Transverse colon (tissue), 4 donors: ENCODE data around the gene SPP1. TPM values are rescaled to one million over a fixed set of nuclear protein-coding genes. Genes with fewer than 3 reads are reported as not detected.
"Not testable (repeated sequence)": the region's sequence is repeated elsewhere in the genome, so short reads cannot be mapped to it uniquely, and the experiment has no call there.

Experiments
- DNase-seq: peaks from one replicate; pipeline ENCODE4 v3.0.0-alpha.2; 2019
- H3K27ac ChIP-seq, 4 donors: fragments of 200-600 bp; sonication (generic); 2 replicates each; pipeline ENCODE4 v1.5.1; 2016 to 2018; ENCODE audit warnings: inconsistent platforms in 4 of 4
- H3K27me3 ChIP-seq: fragments of 200-600 bp; sonication (generic); 2 replicates; pipeline ENCODE4 v1.5.1; 2017; ENCODE audit warnings: inconsistent platforms
- H3K36me3 ChIP-seq, 4 donors: fragments of 200-600 bp; sonication (generic); 2 replicates each; pipeline ENCODE4 v1.5.1; 2017 to 2019; ENCODE audit warnings: inconsistent platforms in 4 of 4
- H3K4me1 ChIP-seq, 4 donors: fragments of 200-600 bp; sonication (generic); 2 replicates each; pipeline ENCODE4 v1.5.1; 2017 to 2020; ENCODE audit warnings: inconsistent platforms in 4 of 4
- H3K4me3 ChIP-seq, 4 donors: fragments of 200-600 bp; sonication (generic); 1 replicate in 1 of 4; 2 replicates in 3 of 4; pipeline versions ENCODE4 v1.5.1 to v1.6.1; 2017 to 2019; ENCODE audit warnings: inconsistent platforms in 4 of 4
- H3K9me3 ChIP-seq, 2 donors: fragments of 200-600 bp; sonication (generic); 2 replicates each; pipeline ENCODE4 v1.5.1; 2017 to 2019; ENCODE audit warnings: inconsistent platforms in 2 of 2
- CTCF ChIP-seq, 5 experiments: fragments of 200-600 bp in 3 of 5; fragments of 450-650 bp in 2 of 5; sonication (generic) in 3 of 5; IDR thresholded peaks; 1 replicate in 2 of 5; 2 replicates in 3 of 5; pipeline ENCODE4 v1.5.1; 2016 to 2017; ENCODE audit warnings: antibody characterized with exemption in 5 of 5, inconsistent platforms in 3 of 5, mild to moderate bottlenecking in 2 of 5, moderate library complexity in 1 of 5
- EP300 ChIP-seq: sonication (generic); formaldehyde crosslinking; IDR thresholded peaks from one replicate; pipeline ENCODE4 v1.6.1; 2017; ENCODE audit warnings: antibody characterized with exemption, low read depth
- POLR2A ChIP-seq: fragments of 450-650 bp; IDR thresholded peaks from one replicate; pipeline ENCODE4 v1.6.1; 2016; ENCODE audit warnings: antibody characterized with exemption, mild to moderate bottlenecking, moderate library complexity
- POLR2AphosphoS5 ChIP-seq, 3 donors: sonication (generic); formaldehyde crosslinking; IDR thresholded peaks; one replicate each; pipeline ENCODE4 v1.6.1; 2016; ENCODE audit warnings: antibody characterized with exemption in 3 of 3
- WGBS, 2 donors: methylation state at CpG; one replicate each; pipeline ENCODE4 v1.1.5; 2018; ENCODE audit warnings: low coverage in 1 of 2; 5-methylcytosine and 5-hydroxymethylcytosine counted together
- in situ Hi-C, 4 donors: fragments of 200-750 bp; cut with MboI; loops; one replicate each; pipeline versions ENCODE4 v1.15.0 to v1.15.1; 2017; ENCODE audit warnings: low sequenced_read_pairs in 3 of 4, low pct_ligation_motif_present in 1 of 4, low pct_unique_long_range_greater_than_20kb in 1 of 4
- intact Hi-C: fragments of 100-400 bp; cut with DNase I; formaldehyde crosslinking; loops from one replicate; pipeline ENCODE4 v1.15.1; 2023; ENCODE audit warnings: low total_unique reads
- total RNA-seq, 4 donors: library from RNA; depleted of rRNA; stranded (reverse); fragments of >200 nt; gene quantifications; one replicate each; pipeline ENCODE4 v1.1.0, GENCODE V29; 2016

SPP1 gene
- total RNA-seq, 4 donors from 2014 or later: 5.6 to 23.5 (median 13.7) TPM

- DNase-seq: no peak
- Histone ChIP-seq H3K4me3 (no peak overlapping the region), H3K27me3 (no peaks in the 10 kb centered on the region), H3K9me3 (peaks cover 0 to 6% of the 10 kb centered on the region in 2 donors), H3K4me1 (peaks cover 3 to 22% (median 10%) of the 10 kb centered on the region in 4 donors), H3K36me3 (peaks cover 0 to 10% (median 0%) of the 10 kb centered on the region in 4 donors), H3K27ac (peak overlapping the region in 2 of 4 donors; percentile 3 to 45)
- no peak for TF ChIP-seq EP300
- TF ChIP-seq POLR2A: no peak
- TF ChIP-seq POLR2AphosphoS5 (IDR thresholded peaks at IDR 0.05): no peak
- no peak for TF ChIP-seq CTCF (IDR thresholded peaks at IDR 0.05)
- intact Hi-C loops: no loop called here
- in situ Hi-C loops: no loop called here
Observed at GRCh38 chr4:88022289-88022688, 46.8 kb downstream of the SPP1 start.

GRCh38 chr4:88025868-88026661 lies 50.6 kb downstream of the SPP1 start:
- H3K36me3 ChIP-seq, H3K27ac ChIP-seq, H3K9me3 ChIP-seq, H3K4me3 ChIP-seq, H3K27me3 ChIP-seq, intact Hi-C loops, DNase-seq: not testable (repeated sequence)
- in situ Hi-C loops: loop anchor here in 3 of 4 donors (5.0 to 25.0 kb wide), 3 partner anchors 186 to 486 kb away; partner anchors contain the start of genes HERC6 (in 1 of the 3) and PYURF (in 1 of the 3)
- H3K4me1 ChIP-seq: peaks cover 0 to 17% (median 0%) of the 10 kb centered on the region in 4 donors
- 95 to 96% methylated on average over 5 to 6 of the region's 6 CpGs for WGBS, 2 donors

- intact Hi-C loops: no loop called here
- Histone ChIP-seq H3K9me3 (peaks cover 0 to 6% of the 10 kb centered on the region in 2 donors), H3K4me1 (peaks cover 0 to 11% (median 0%) of the 10 kb centered on the region in 4 donors), H3K4me3 (no peak overlapping the region), H3K27ac (peak overlapping the region in 2 of 4 donors; percentile 12 to 62), H3K36me3 (peaks cover 0 to 7% (median 0%) of the 10 kb centered on the region in 4 donors), H3K27me3 (no peaks in the 10 kb centered on the region)
- WGBS, 2 donors: 53 to 54% methylated on average over 4 of the region's 4 CpGs
- in situ Hi-C loops: loop anchor here in 3 of 4 donors (5.0 to 25.0 kb wide), 3 partner anchors 184 to 484 kb away; partner anchors contain the start of genes HERC6 (in 1 of the 3) and PYURF (in 1 of the 3)
- no peak for DNase-seq
- TF ChIP-seq POLR2AphosphoS5 (IDR thresholded peaks at IDR 0.05): peak in 2 of 3 donors; percentile 18 to 22
- TF ChIP-seq EP300: no peak
- no peak for TF ChIP-seq CTCF (IDR thresholded peaks at IDR 0.05)
- no peak for TF ChIP-seq POLR2A
Observed at GRCh38 chr4:88027611-88028608, 52.4 kb downstream of the SPP1 start.

- H3K4me1 ChIP-seq: peaks cover 0 to 9% (median 0%) of the 10 kb centered on the region in 4 donors
- TF ChIP-seq POLR2A: no peak
- no peak for TF ChIP-seq CTCF (IDR thresholded peaks at IDR 0.05)
- no peak for TF ChIP-seq EP300
- no peak for TF ChIP-seq POLR2AphosphoS5 (IDR thresholded peaks at IDR 0.05)
- no peak overlapping the region for H3K4me3 ChIP-seq
- H3K27me3 ChIP-seq: no peaks in the 10 kb centered on the region
- 61 to 86% methylated on average over 2 to 3 of the region's 3 CpGs for WGBS, 2 donors
- H3K27ac ChIP-seq: peak overlapping the region in 1 of 4 donors; percentile 7
- in situ Hi-C loops (loop anchor here in 3 of 4 donors (5.0 to 25.0 kb wide), 3 partner anchors 183 to 483 kb away; partner anchors contain the start of genes HERC6 (in 1 of the 3) and PYURF (in 1 of the 3)), intact Hi-C loops (no loop called here)
- DNase-seq: no peak
- H3K9me3 ChIP-seq: peaks cover 0 to 6% of the 10 kb centered on the region in 2 donors
- peaks cover 0 to 7% (median 0%) of the 10 kb centered on the region in 4 donors for H3K36me3 ChIP-seq
Observed at GRCh38 chr4:88028946-88029345, 53.4 kb downstream of the SPP1 start.
